GM23248 (cell line): ENCODE results near the gene CTU2.

Experiments used
- EZH2 ChIP-seq: fragments of 200-600 bp; sonication (generic); IDR thresholded peaks from 2 replicates; pipeline ENCODE4 v1.6.1; 2018; ENCODE audit warnings: antibody characterized with exemption, mild to moderate bottlenecking; ENCODE audit not compliant: insufficient read depth, poor library complexity, severe bottlenecking
- EZH2phosphoT487 ChIP-seq: fragments of 200-600 bp; sonication (generic); IDR thresholded peaks from 2 replicates; pipeline ENCODE4 v1.6.1; 2018; ENCODE audit warnings: antibody characterized with exemption, moderate library complexity, mild to moderate bottlenecking, low read depth; ENCODE audit not compliant: insufficient read depth

DNA sequence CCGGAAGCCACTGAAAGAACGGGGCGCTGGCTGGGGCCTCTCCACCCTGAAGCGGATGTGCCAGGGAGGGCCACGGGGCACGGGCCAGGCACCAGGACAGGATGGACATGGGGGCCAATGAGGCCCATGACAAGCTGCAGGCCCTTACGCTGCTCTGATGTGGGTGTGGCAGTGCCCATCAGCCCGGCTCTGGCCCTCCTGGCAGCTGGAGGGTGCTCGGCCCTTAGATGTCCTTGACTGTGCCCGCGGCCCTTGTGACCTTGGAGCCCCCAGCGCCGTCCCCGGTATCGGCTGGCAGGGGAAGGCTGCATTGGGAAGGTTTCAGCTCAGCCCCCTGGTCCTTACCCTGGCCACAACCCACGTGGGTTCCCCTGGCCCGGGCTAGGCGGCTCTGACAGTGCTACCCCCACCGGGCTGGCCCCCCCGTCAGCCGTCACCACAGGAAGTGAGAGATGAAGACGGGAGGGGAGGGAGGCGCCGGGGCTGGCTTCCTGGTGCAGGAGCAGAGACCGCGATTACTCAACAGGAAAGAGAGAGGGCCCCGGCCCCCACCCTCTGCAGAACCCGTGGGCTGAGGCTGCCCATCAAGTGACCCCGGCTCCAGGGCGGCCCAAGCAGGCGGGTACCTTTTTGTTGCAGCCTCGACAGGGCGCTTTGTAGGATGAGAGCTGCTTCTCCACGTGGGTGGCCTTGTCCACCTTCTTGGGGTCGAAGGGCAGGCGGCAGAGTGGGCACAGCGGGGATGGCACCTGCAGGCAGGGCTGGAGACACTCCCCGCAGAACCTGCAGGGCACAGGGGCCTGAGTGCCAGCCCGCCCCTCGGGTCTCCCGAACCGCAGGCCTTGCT is 5.4 kb upstream of the CTU2 start:
- TF ChIP-seq EZH2phosphoT487 (no peak), EZH2 (no peak)
